Skin epidermis (tissue), 12 donors: ENCODE results near the gene ZNF280D.

Experiments
- H3K27ac ChIP-seq, 21 experiments: fragments of 200-600 bp; sonication (generic) in 11 of 21; one replicate each; pipeline ENCODE4 v1.5.0; 2020; ENCODE audit warnings: mild to moderate bottlenecking in 3 of 21, inconsistent platforms in 2 of 21, moderate library complexity in 2 of 21
- H3K4me3 ChIP-seq, 7 experiments: fragments of 200-600 bp; sonication (generic) in 2 of 7; one replicate each; pipeline ENCODE4 v1.5.0; 2020; ENCODE audit warnings: inconsistent platforms in 2 of 7, mild to moderate bottlenecking in 2 of 7, moderate library complexity in 1 of 7

The ZNF280D gene

GRCh38 chr15:56757875-56758274 is 24.6 kb upstream of the ZNF280D start:
- no peak overlapping the region for H3K27ac ChIP-seq

GRCh38 chr15:56754772-56755370 is 21.6 kb upstream of the ZNF280D start:
- H3K27ac ChIP-seq, result peak overlapping the region in 1 of 21 experiments; percentile 29
- H3K4me3 ChIP-seq, result no peak overlapping the region

More at GRCh38 chr15:56757875-56758274, 24.6 kb upstream of the ZNF280D start:
- H3K4me3 ChIP-seq, result no peak overlapping the region

- H3K4me3 ChIP-seq, result no peak overlapping the region
- H3K27ac ChIP-seq, result no peak overlapping the region
Measured at GRCh38 chr15:56752986-56753385, 19.7 kb upstream of the ZNF280D start.

- Histone ChIP-seq H3K4me3 (no peak overlapping the region), H3K27ac (no peak overlapping the region)
Measured at GRCh38 chr15:56749982-56750381, 16.7 kb upstream of the ZNF280D start.

GRCh38 chr15:56744701-56745683 is 11.7 kb upstream of the ZNF280D start:
- Histone ChIP-seq H3K4me3 (no peak overlapping the region), H3K27ac (no peak overlapping the region)

GRCh38 chr15:56741541-56741940 is 8.2 kb upstream of the ZNF280D start:
- Histone ChIP-seq H3K27ac (no peak overlapping the region), H3K4me3 (no peak overlapping the region)

GRCh38 chr15:56739964-56740640 is 6.8 kb upstream of the ZNF280D start:
- Histone ChIP-seq H3K4me3 (no peak overlapping the region), H3K27ac (no peak overlapping the region)

- no peak overlapping the region for H3K27ac ChIP-seq
- H3K4me3 ChIP-seq, result no peak overlapping the region
Measured at GRCh38 chr15:56739474-56739873, 6.2 kb upstream of the ZNF280D start.

- Histone ChIP-seq H3K4me3 (no peak overlapping the region), H3K27ac (no peak overlapping the region)
Measured at GRCh38 chr15:56737791-56738190, 4.5 kb upstream of the ZNF280D start.

GRCh38 chr15:56736881-56737707 is 3.8 kb upstream of the ZNF280D start:
- H3K27ac ChIP-seq, result peak overlapping the region in 6 of 21 experiments; percentile 3 to 82 (median 60)
- no peak overlapping the region for H3K4me3 ChIP-seq

- peak overlapping the region in 6 of 21 experiments; percentile 5 to 82 (median 60) for H3K27ac ChIP-seq
Measured at GRCh38 chr15:56736308-56736707, 3.0 kb upstream of the ZNF280D start.

GRCh38 chr15:56735589-56735988 is 2.3 kb upstream of the ZNF280D start:
- H3K27ac ChIP-seq, result peak overlapping the region in 4 of 21 experiments; percentile 10 to 82 (median 49)

More at GRCh38 chr15:56736308-56736707, 3.0 kb upstream of the ZNF280D start:
- H3K4me3 ChIP-seq, result no peak overlapping the region

GRCh38 chr15:56734013-56734635 is 815 bp upstream of the ZNF280D start:
- H3K4me3 ChIP-seq, result peak overlapping the region in 6 of 7 experiments; percentile 45 to 79 (median 68)
- H3K27ac ChIP-seq, result peak overlapping the region in 17 of 21 experiments; percentile 91 to 100 (median 97)

More at GRCh38 chr15:56735589-56735988, 2.3 kb upstream of the ZNF280D start:
- no peak overlapping the region for H3K4me3 ChIP-seq

GRCh38 chr15:56732886-56733135 is 498 bp downstream of the ZNF280D start:
- Histone ChIP-seq H3K27ac (peak overlapping the region; percentile 91 to 100 (median 97)), H3K4me3 (peak overlapping the region; percentile 45 to 79 (median 62))

GRCh38 chr15:56732135-56732885 is 999 bp downstream of the ZNF280D start:
- Histone ChIP-seq H3K27ac (peak overlapping the region in 20 of 21 experiments; percentile 91 to 100 (median 97)), H3K4me3 (peak overlapping the region; percentile 45 to 79 (median 62))

- Histone ChIP-seq H3K4me3 (peak overlapping the region in 3 of 7 experiments; percentile 56 to 76 (median 75)), H3K27ac (peak overlapping the region in 13 of 21 experiments; percentile 93 to 100 (median 97))
Measured at GRCh38 chr15:56731548-56731947, 1.8 kb downstream of the ZNF280D start.

GRCh38 chr15:56729561-56729960 is 3.7 kb downstream of the ZNF280D start:
- H3K27ac ChIP-seq, result peak overlapping the region in 2 of 21 experiments; percentile 46 to 64
- no peak overlapping the region for H3K4me3 ChIP-seq

GRCh38 chr15:56725386-56725785 is 7.9 kb downstream of the ZNF280D start:
- Histone ChIP-seq H3K4me3 (no peak overlapping the region), H3K27ac (peak overlapping the region in 2 of 21 experiments; percentile 48 to 49)
